NB4 (cell line): ENCODE results near the gene ROR2.

ENCODE experiments used
- MYC ChIP-seq: IDR thresholded peaks from 2 replicates; pipeline ENCODE4 v1.6.1; 2011; ENCODE audit warnings: low read depth, low read length
- TF ChIP-seq, protein P1 (sequence below): IDR thresholded peaks from one replicate; pipeline ENCODE4 v1.5.1; 2012; ENCODE audit warnings: low read depth, low read length

- no peak for TF ChIP-seq MYC
- TF ChIP-seq, protein P1, sequence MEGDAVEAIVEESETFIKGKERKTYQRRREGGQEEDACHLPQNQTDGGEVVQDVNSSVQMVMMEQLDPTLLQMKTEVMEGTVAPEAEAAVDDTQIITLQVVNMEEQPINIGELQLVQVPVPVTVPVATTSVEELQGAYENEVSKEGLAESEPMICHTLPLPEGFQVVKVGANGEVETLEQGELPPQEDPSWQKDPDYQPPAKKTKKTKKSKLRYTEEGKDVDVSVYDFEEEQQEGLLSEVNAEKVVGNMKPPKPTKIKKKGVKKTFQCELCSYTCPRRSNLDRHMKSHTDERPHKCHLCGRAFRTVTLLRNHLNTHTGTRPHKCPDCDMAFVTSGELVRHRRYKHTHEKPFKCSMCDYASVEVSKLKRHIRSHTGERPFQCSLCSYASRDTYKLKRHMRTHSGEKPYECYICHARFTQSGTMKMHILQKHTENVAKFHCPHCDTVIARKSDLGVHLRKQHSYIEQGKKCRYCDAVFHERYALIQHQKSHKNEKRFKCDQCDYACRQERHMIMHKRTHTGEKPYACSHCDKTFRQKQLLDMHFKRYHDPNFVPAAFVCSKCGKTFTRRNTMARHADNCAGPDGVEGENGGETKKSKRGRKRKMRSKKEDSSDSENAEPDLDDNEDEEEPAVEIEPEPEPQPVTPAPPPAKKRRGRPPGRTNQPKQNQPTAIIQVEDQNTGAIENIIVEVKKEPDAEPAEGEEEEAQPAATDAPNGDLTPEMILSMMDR, result no peak
Measured at GRCh38 chr9:91923145-91923544, 26.9 kb downstream of the ROR2 start.
